Breast epithelium (tissue), 4 donors: ENCODE data around the gene TLCD4. TPM values are rescaled to one million over a fixed set of nuclear protein-coding genes. Genes with fewer than 3 reads are reported as not detected.
"Not testable (repeated sequence)": the region's sequence is repeated elsewhere in the genome, so short reads cannot be mapped to it uniquely, and the experiment has no call there.

Experiments used
- DNase-seq, 2 donors: peaks; one replicate each; pipeline ENCODE4 v3.0.0-alpha.2; 2019; ENCODE audit warnings: low spot score in 2 of 2
- H3K27ac ChIP-seq, 2 donors: fragments of 200-600 bp; sonication (generic) in 1 of 2; one replicate each; pipeline ENCODE4 v1.5.1; 2016 to 2019; ENCODE audit warnings: mild to moderate bottlenecking in 1 of 2
- H3K27me3 ChIP-seq, 2 donors: fragments of 200-600 bp; sonication (generic) in 1 of 2; one replicate each; pipeline versions ENCODE4 v1.5.1 to v1.6.0; 2017 to 2019; ENCODE audit warnings: control low read depth in 1 of 2, mild to moderate bottlenecking in 1 of 2
- H3K36me3 ChIP-seq: fragments of 200-600 bp; one replicate; pipeline ENCODE4 v1.5.1; 2019
- H3K4me1 ChIP-seq, 2 donors: fragments of 200-600 bp; sonication (generic); one replicate each; pipeline ENCODE4 v1.5.1; 2016 to 2019; ENCODE audit warnings: control low read depth in 1 of 2
- H3K4me3 ChIP-seq, 3 donors: fragments of 200-600 bp; sonication (generic); 1 replicate in 2 of 3; 2 replicates in 1 of 3; pipeline ENCODE4 v1.5.1; 2016 to 2019; ENCODE audit warnings: mild to moderate bottlenecking in 3 of 3, moderate library complexity in 2 of 3
- H3K9me3 ChIP-seq, 2 donors: fragments of 200-600 bp; sonication (generic) in 1 of 2; one replicate each; pipeline ENCODE4 v1.5.1; 2016 to 2019; ENCODE audit warnings: control low read depth in 1 of 2
- POLR2A ChIP-seq: fragments of 450-650 bp; IDR thresholded peaks from one replicate; pipeline ENCODE4 v1.6.1; 2016; ENCODE audit warnings: antibody characterized with exemption, mild to moderate bottlenecking, moderate library complexity
- POLR2AphosphoS5 ChIP-seq, 3 donors: sonication (generic); formaldehyde crosslinking; IDR thresholded peaks; one replicate each; pipeline ENCODE4 v1.6.1; 2017; ENCODE audit warnings: antibody characterized with exemption in 3 of 3
- intact Hi-C: fragments of 100-400 bp; cut with DNase I; formaldehyde crosslinking; loops from one replicate; pipeline ENCODE4 v1.15.1; 2023; ENCODE audit warnings: low total_unique reads
- total RNA-seq, 3 donors: library from RNA; depleted of rRNA; stranded (reverse); fragments of >200 nt; gene quantifications; one replicate each; pipeline ENCODE4 v1.1.0, GENCODE V29; 2016
- TF ChIP-seq, protein P1 (sequence below), 3 donors: fragments of 450-650 bp; IDR thresholded peaks; one replicate each; pipeline ENCODE4 v1.5.1; 2016 to 2017; ENCODE audit warnings: antibody characterized with exemption in 3 of 3, mild to moderate bottlenecking in 3 of 3, moderate library complexity in 3 of 3

The TLCD4 gene
- total RNA-seq, 3 donors from 2014 or later, result 5.9 to 22.4 (median 6.9) TPM

GRCh38 chr1:95089650-95090287, 27.4 kb upstream of the TLCD4 start:
- Histone ChIP-seq H3K9me3 (peaks cover 0 to 9% of the 10 kb centered on the region in 2 donors), H3K27me3 (no peaks in the 10 kb centered on the region), H3K36me3 (no peaks in the 10 kb centered on the region), H3K27ac (no peak overlapping the region), H3K4me3 (no peak overlapping the region), H3K4me1 (no peaks in the 10 kb centered on the region)
- intact Hi-C loops, result no loop called here
- DNase-seq, result no peak
- TF ChIP-seq POLR2A (no peak), POLR2AphosphoS5 (IDR thresholded peaks at IDR 0.05) (no peak)
- TF ChIP-seq, protein P1, sequence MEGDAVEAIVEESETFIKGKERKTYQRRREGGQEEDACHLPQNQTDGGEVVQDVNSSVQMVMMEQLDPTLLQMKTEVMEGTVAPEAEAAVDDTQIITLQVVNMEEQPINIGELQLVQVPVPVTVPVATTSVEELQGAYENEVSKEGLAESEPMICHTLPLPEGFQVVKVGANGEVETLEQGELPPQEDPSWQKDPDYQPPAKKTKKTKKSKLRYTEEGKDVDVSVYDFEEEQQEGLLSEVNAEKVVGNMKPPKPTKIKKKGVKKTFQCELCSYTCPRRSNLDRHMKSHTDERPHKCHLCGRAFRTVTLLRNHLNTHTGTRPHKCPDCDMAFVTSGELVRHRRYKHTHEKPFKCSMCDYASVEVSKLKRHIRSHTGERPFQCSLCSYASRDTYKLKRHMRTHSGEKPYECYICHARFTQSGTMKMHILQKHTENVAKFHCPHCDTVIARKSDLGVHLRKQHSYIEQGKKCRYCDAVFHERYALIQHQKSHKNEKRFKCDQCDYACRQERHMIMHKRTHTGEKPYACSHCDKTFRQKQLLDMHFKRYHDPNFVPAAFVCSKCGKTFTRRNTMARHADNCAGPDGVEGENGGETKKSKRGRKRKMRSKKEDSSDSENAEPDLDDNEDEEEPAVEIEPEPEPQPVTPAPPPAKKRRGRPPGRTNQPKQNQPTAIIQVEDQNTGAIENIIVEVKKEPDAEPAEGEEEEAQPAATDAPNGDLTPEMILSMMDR (IDR thresholded peaks at IDR 0.05), result no peak

DNA sequence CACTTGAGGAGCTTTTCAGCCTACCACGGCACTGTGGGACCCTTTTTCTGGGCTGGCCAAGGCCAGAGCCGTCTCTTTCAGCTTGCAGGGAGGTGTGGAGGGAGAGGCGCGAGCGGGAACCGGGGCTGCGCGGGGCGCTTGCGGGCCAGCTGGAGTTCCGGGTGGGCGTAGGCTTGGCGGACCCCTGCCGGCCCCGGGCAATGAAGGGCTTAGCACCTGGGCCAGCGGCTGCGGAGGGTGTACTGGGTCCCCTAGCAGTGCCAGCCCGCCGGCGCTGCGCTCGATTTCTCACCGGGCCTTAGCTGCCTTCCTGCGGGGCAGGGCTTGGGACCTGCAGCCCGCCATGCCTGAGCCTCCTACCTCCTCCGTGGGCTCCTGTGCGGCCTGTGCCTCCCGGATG, 25.9 kb upstream of the TLCD4 start:
- H3K4me1 ChIP-seq, DNase-seq, H3K27me3 ChIP-seq, H3K4me3 ChIP-seq, H3K36me3 ChIP-seq, H3K9me3 ChIP-seq, intact Hi-C loops, H3K27ac ChIP-seq: not testable (repeated sequence)

GRCh38 chr1:95092891-95093290, 24.3 kb upstream of the TLCD4 start:
- H3K4me1 ChIP-seq, H3K27me3 ChIP-seq, H3K9me3 ChIP-seq, H3K27ac ChIP-seq, H3K4me3 ChIP-seq, DNase-seq, H3K36me3 ChIP-seq, intact Hi-C loops: not testable (repeated sequence)

DNA sequence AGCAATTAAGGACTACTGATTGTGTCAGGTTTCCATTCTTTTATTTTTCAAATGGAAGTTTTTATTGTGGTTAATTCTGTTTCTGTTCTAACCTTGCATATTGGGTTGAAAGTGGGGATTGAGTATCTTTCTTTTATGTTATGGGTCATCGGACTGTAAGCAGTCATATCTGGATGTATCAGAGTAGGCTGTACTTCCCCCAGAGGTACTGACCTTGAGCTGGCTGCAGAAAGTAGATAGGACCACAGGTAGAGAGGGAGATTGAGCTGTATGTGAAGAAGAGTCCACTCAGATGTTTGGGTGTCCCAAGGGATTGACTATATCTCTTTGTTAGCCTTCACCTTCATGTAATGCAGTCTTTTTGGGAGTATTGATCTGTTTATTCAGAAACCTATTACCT, 23.9 kb upstream of the TLCD4 start:
- no peaks in the 10 kb centered on the region for H3K36me3 ChIP-seq
- no peak overlapping the region for H3K27ac ChIP-seq
- H3K4me1 ChIP-seq, result no peaks in the 10 kb centered on the region
- H3K4me3 ChIP-seq, result no peak overlapping the region
- no peaks in the 10 kb centered on the region for H3K27me3 ChIP-seq
- TF ChIP-seq, protein P1 (IDR thresholded peaks at IDR 0.05), result no peak
- TF ChIP-seq POLR2AphosphoS5 (IDR thresholded peaks at IDR 0.05), result no peak
- TF ChIP-seq POLR2A, result no peak
- no peak for DNase-seq
- H3K9me3 ChIP-seq, result peaks cover 0 to 9% of the 10 kb centered on the region in 2 donors
- intact Hi-C loops, result no loop called here

- DNase-seq, result no peak
- no peak overlapping the region for H3K4me3 ChIP-seq
- intact Hi-C loops, result no loop called here
- TF ChIP-seq POLR2AphosphoS5 (IDR thresholded peaks at IDR 0.05), result no peak
- TF ChIP-seq, protein P1 (IDR thresholded peaks at IDR 0.05), result no peak
- TF ChIP-seq POLR2A, result no peak
- H3K36me3 ChIP-seq, result no peaks in the 10 kb centered on the region
- H3K27me3 ChIP-seq, result no peaks in the 10 kb centered on the region
- H3K9me3 ChIP-seq, result peaks cover 0 to 6% of the 10 kb centered on the region in 2 donors
- H3K4me1 ChIP-seq, result no peaks in the 10 kb centered on the region
- H3K27ac ChIP-seq, result no peak overlapping the region
Measured at GRCh38 chr1:95094923-95095322, 22.2 kb upstream of the TLCD4 start.

GRCh38 chr1:95095833-95096217, 21.3 kb upstream of the TLCD4 start:
- intact Hi-C loops, result no loop called here
- Histone ChIP-seq H3K27ac (no peak overlapping the region), H3K27me3 (no peaks in the 10 kb centered on the region), H3K4me1 (no peaks in the 10 kb centered on the region), H3K4me3 (no peak overlapping the region), H3K36me3 (no peaks in the 10 kb centered on the region), H3K9me3 (no peaks in the 10 kb centered on the region)
- DNase-seq, result no peak
- TF ChIP-seq POLR2A (no peak), POLR2AphosphoS5 (IDR thresholded peaks at IDR 0.05) (no peak)
- TF ChIP-seq, protein P1 (IDR thresholded peaks at IDR 0.05), result no peak
